ENCODE data around the gene CEP126.

The CEP126 gene

DNA sequence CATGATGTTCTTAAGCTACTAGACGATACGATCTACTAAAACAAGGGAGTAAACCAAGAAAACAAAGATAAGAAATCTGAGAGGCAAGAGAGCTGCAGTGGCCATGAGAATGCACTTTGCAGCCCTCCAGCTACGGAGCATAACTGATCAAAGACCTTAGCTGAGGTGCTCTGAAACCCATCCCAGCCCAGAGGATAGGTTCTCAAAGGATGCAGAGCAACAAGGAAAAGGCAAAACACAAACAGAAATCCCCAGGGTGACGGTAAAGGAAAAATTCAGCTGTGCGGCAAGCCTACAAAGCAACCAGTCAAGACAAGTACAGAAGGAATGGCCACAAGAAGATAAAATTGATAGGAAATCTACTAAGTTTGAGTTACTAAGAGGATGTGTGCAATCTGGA is 99.9 kb downstream of the CEP126 start:
- no peak for DNase-seq (ENCODE audit: low read depth)

DNA sequence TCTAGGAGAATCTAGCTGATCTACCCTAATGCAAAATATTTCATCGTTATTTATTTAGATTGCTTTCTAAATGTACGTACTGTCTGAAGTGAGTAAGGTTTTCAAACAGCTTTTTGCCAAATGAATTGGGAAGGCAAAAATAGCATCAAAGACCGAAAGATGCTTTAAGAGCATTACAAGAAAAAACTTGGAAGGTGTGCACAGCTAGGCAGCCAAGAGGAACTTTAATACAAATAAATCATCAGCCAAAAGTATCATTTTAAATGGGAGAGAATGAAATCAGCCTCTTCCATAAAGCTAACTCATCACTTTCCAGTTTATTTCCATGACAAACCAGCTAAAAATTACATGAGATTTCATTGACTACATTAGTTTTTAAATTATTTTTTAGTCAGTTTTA is 102.2 kb downstream of the CEP126 start:
- DNase-seq (ENCODE audit: low read depth), result no peak

DNA sequence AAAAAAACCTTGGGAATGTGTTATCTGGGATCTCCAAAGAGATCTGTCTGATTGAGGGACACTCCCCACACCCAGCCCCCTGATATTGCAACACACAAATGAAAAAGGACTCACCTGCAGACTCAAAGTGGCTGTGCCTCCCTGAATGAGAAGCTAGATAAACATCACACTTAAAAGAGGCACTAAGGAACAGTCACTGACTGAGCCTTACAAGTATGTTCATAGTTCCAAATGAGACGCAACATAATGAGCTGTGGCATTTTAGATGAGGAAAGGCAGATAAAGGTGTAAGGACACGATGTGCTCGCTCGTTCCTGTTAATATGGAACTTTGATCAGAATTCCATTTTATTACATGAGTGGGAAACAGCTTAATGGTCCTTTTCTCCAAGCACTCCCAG is 111.4 kb downstream of the CEP126 start:
- DNase-seq (ENCODE audit: low read depth), result no peak

DNA sequence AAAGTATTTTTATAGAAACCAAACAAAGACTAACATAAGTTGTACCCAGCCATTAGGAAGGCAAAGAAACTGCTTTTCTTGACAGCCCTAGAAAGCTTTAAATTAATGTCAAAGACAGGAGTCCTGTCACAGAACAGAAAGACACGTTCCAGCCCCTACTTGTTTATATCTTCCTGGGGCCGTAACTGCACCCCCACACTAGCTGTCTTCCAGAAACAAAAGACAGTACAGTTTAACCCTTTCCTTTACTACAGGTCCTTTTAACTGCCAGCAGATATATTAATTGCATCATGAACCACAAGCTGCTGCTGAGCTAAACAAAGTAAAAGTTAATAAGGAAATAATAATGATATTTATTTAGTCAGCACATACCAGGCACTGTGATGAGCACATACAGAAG is 112.1 kb downstream of the CEP126 start:
- no peak for DNase-seq (ENCODE audit: low read depth)

DNA sequence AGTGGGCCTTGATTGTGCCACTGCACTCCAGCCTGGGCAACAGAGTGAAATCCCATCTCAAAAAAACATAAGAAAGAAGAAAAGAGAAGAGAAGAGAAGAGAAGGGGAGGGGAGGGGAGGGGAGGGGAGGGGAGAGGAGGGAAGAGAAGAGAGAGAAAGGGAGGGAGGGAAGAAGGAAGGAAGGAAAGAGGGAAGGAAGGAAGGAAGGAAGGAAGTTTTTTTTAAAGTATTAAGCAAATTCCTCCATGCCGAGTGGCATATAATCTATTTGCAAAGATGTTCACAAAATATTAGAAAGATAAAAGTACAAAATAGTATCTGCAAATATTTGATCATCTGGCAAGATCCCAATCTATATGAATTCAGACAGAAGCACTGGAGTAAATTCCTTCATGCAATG is 121.9 kb downstream of the CEP126 start:
- no peak for DNase-seq (ENCODE audit: low read depth)

DNA sequence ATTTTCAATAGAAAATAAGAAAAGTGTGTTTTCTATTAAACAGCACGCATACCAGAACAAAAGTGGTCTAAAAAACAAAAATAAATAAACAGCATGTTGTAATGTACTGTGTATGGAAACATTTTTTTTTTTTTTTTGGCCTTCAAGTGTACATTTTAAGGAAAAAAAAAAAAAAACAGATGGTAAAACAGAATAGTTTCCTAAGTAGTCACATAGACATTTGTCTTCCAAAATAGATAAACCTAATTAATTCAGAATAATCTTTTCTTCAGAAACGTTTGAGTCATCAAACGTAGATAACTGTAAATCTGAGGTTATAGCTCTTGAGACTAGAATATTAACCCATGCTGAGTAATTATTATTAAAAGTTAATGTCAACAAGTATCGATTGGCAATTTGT is 132.0 kb downstream of the CEP126 start:
- DNase-seq (ENCODE audit: low read depth), result no peak

DNA sequence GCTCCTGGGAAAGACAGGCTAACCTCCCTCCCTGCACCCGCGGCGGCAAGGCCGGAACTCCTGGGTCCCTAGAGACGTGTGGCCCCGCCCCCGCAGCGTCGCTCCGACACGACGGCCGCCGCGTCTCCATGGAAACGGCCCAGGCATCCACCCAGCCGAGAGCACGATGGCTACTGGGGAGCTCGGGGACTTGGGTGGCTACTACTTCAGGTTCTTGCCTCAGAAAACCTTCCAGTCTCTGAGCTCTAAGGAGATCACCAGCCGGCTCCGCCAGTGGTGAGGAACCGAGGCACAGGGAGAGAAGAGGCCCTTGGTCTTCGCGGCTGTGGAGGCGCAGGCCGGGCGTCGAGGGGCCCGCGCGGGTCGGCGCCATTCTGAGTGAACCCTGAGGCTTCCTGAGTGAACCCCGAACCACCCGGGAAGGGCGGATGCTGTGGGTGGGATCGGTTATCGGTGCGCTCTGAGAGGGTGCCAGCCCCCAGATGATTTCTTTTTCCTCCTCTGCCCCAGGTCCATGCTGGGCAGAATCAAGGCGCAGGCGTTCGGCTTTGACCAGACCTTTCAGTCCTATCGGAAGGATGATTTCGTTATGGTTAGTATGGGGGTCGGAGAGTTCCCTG is 132.6 kb downstream of the CEP126 start, which contains the start of gene CFAP300:
Gene CFAP300, plus strand, starts transcription at position 133 of the 620 bp plus-strand sequence. Its CDS starts 34 bp downstream, at position 167.
- DNase-seq (ENCODE audit: low read depth), result no peak

All from stimulated activated CD8-positive, alpha-beta memory T cell treated with anti-CD3 and anti-CD28 coated beads, Interleukin-12 subunit alpha, Interleukin-12 subunit beta, amount 100 ng/mL, for 1 hour (primary cell).